ENCODE data around the gene MALT1. TPM values are rescaled to one million over a fixed set of nuclear protein-coding genes. Genes with fewer than 3 reads are reported as not detected.
A peak's percentile ranks its signal among the peaks of the same experiment; 100 is the strongest.
"Not testable (repeated sequence)": the region's sequence is repeated elsewhere in the genome, so short reads cannot be mapped to it uniquely, and the experiment has no call there.

MALT1 gene, protein sequence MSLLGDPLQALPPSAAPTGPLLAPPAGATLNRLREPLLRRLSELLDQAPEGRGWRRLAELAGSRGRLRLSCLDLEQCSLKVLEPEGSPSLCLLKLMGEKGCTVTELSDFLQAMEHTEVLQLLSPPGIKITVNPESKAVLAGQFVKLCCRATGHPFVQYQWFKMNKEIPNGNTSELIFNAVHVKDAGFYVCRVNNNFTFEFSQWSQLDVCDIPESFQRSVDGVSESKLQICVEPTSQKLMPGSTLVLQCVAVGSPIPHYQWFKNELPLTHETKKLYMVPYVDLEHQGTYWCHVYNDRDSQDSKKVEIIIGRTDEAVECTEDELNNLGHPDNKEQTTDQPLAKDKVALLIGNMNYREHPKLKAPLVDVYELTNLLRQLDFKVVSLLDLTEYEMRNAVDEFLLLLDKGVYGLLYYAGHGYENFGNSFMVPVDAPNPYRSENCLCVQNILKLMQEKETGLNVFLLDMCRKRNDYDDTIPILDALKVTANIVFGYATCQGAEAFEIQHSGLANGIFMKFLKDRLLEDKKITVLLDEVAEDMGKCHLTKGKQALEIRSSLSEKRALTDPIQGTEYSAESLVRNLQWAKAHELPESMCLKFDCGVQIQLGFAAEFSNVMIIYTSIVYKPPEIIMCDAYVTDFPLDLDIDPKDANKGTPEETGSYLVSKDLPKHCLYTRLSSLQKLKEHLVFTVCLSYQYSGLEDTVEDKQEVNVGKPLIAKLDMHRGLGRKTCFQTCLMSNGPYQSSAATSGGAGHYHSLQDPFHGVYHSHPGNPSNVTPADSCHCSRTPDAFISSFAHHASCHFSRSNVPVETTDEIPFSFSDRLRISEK
- 27.8 and 34.9 TPM in 2 replicates for total RNA-seq (2014; rRNA removed; shearing (Covaris generic))
- 19.4 and 20.7 TPM in 2 replicates for polyA plus RNA-seq (2015; cell fraction: cytosol; rRNA removed)
- polyA plus RNA-seq (2015; cell fraction: nucleus; rRNA removed), result 43.2 and 50.8 TPM in 2 replicates

DNA sequence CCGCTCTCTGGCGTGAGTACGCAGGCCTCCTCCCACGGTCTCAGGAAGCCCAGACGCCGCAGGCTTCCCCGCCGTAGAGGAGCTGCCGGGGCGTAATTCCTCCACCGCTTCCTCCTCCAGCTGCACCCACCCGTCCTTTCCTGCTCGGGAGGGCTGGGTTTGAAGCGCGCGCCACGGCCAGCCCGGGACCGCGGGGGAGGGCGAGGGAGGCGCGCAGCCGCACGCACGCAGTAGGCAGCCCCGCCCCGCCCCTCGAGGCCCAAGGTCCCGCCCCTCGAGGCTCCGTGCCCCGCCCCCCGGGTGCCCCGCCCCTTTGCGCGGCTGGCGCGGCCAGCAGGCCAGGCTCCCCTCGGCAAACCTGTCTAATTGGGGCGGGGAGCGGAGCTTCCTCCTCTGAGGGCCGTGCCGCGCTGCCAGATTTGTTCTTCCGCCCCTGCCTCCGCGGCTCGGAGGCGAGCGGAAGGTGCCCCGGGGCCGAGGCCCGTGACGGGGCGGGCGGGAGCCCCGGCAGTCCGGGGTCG lies at the start of gene MALT1:
Gene MALT1 (plus strand): TSS at position 355 of the 521 bp plus-strand sequence. CDS start 179 bp downstream, outside the sequence.
- DNase-seq (ENCODE audit: low read depth), result peak; percentile 91

DNA sequence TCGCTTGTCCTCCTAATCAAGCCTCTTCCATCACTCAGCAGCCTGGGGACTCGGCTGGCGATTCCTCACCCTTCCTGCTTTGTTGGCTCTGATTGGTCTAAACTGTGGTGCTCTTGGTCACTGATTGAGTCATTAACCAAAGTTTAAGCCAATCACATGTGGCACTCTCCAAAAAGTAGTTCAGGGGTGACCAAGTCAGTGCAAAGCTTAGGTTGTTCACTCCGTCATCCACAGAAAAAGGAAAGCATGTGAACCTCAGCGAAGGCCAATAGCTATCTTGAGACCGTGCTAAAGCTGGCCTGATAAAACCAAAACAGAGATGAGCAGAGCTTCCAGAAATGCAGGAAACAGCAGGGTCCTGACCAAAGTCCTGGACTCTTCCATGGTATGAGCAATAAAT lies 47.3 kb upstream of the MALT1 start:
- no peak for DNase-seq (ENCODE audit: low read depth)

DNA sequence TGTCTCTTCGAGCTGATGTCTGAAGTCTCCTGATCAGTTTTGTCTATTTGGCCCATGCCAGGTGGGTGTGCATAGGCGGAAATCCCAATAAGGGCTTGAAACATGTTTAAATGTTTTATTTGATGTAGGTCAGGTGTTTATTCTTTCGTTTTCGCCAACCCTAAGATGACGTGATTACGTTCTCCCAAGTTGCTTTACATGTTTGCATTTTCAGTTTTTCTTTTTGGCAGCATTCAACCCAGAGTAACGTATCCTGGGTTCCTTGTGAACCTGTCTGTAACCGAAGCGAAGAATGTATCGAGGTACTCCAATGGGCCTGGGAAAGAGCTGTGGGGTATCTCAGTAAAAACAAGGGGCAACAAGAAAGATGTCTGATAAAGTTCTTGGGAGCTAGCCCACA lies 45.4 kb upstream of the MALT1 start:
- no peak for DNase-seq (ENCODE audit: low read depth)

DNA sequence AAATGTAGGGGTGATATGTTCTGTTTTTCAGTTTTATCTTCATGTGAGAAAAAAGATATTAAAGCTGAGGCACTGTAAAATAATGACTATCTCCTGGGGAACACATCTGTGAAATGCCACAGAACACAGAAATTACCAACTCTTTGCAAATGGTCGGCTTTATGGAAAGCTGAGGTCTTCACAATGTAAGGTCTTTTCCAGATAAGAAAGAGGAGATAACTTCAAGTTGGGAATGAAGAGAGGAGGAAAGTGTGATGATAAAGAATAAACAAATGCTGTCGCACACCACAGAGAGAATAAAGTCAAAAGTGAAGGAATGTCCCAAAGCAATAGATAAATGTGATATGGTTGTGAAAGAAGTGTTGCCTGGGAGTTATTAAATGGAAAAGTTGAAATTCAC lies 41.2 kb upstream of the MALT1 start:
- DNase-seq (ENCODE audit: low read depth), result no peak

DNA sequence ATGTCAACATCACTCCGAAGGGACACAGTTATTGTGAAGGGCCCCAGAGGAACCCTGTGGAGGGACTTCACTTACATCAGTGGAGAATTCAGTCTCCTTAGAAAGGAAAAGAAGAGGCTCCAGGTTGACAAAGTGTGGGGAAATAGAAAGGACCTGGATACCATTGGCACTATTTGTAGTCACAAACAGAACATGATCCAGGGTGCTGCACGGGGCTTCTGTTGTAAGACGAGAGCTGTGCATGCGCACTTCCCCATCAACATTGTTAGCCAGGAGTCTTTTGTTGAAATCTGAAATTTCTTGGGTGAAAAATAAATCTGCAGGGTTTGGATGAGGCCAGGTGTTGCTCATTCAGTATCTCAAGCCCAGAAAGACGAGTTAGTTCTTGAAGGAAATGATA lies 40.0 kb upstream of the MALT1 start:
- no peak for DNase-seq (ENCODE audit: low read depth)

DNA sequence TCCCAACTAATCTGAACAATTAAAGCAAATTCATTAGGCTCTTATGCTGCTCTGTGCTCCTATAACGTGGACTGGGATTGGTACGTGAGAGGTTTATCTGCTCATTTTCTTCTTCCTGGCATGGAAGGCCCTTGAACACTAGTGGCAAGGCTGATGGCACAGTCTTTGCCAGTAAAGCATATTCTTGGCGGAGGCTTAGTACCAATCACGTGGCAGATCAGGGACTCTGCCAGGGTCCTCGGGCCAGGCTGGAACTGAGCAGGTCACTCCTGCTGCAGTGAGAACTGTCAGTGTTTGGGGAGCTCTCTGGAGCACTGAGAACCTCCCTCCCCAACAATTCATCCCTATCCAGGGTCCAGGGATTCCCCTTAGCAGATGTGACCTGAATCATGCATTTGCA lies 38.7 kb upstream of the MALT1 start:
- no peak for DNase-seq (ENCODE audit: low read depth)

DNA sequence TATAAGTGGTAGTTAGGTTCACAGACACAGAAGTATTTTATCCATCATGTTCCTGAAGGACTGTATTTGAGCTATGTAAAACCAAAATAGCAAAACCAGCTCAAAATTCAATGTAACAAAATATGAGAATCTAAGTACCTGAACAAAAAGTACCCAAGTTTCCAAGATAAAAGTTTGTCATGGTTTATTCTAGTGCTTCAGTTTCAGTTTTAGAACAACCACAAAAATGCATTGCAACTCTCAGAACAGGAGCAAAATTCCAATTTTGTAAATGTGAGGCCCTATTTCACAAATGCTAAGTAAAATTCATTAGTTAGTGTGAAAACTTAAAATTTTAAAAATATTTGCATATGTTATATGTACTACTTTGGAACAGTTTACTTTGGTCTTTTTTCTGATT lies 37.4 kb upstream of the MALT1 start:
- DNase-seq (ENCODE audit: low read depth), result no peak

DNA sequence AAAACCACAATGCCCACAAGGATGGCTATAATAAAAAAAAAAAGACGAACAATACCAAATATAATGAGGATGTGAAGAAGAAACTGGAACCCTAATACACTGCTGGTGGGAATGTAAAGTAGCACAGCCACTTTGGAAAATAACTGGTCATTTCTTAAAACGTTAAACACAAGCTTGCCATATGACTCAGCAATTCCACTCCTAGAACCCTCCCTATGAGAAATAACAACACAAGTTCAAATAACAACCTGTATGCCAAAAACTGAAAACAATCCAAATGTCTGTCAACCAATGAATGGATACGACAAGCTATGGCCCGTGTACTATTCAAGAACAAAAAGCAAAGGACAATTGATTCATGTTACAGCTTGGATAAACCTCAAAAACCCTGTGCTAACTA lies 35.4 kb upstream of the MALT1 start:
- DNase-seq (ENCODE audit: low read depth), result peak; percentile 61

DNA sequence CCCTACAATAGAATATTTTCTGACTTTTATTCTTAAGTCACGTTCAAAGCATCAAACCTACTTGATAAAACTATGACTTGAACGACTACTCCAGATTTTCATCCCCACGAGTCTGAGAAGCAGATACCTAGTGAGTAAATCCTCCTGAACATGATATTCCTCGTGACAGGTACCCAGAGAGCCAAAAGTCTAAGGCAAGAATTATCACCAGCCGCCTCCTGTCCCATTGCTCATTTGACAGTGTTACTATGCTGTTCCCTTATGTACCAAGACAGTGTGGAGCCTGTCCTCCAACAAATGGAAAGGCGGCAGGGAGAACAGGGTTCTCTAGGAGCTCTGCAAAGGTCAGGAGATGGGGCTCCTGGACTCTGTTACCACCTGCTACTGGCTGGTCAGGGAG lies 34.1 kb upstream of the MALT1 start:
- no peak for DNase-seq (ENCODE audit: low read depth)

DNA sequence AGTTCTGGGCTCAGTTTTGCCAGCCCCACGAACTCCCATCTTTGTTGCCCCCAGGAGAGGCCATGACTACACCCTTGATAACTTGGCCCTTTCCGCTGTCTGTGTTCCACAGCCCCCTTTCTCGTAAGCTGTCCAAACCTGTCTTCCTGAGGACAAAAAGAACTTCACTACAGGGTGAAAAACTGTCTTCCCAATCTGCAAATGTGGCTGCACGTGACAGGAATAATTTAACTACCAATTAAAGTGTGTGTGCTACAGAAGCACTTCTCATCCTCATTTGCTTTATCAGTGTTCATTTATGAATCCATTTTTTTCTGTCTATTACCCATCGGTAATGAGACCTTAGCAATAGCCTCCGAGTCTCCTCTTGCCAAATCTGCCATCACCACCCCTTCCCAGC lies 33.3 kb upstream of the MALT1 start:
- no peak for DNase-seq (ENCODE audit: low read depth)

DNA sequence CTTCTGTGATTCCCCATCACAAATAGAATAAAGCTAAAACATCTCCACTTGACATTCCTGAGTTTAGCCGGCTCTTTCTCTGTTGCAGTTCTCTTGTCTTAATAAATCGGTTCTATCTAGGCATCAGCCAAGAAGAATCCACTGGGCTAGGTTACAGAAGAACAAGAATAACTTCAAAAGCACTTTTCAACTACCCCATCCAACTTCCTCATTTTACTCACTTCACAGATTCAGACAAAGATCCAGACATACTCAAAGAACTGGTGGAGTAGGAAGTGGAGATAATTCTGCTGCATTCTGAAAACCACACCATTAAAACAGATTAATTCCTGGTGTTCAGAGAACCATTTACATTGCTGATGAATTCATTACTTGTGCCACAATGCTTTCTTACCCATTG lies 32.8 kb upstream of the MALT1 start:
- DNase-seq (ENCODE audit: low read depth), result no peak

DNA sequence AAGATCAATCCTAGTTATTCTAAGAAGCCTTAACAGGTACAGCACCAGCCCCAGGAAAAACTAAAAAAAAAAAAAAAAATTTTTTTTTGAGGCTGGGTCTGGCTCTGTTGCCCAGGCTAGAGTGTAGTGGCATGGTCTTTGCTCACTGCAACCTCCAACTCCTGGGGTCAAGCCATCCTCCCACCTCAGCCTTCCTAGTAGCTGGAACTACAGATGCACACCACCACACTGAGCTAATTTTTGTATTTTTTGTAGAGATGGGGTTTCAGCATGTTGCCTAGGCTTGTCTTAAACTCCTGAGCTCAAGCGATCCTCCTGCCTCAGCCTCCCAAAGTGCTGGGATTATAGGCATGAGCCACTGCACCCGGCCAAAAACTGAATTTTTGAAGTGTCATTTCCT lies 32.0 kb upstream of the MALT1 start:
- no peak for DNase-seq (ENCODE audit: low read depth)

DNA sequence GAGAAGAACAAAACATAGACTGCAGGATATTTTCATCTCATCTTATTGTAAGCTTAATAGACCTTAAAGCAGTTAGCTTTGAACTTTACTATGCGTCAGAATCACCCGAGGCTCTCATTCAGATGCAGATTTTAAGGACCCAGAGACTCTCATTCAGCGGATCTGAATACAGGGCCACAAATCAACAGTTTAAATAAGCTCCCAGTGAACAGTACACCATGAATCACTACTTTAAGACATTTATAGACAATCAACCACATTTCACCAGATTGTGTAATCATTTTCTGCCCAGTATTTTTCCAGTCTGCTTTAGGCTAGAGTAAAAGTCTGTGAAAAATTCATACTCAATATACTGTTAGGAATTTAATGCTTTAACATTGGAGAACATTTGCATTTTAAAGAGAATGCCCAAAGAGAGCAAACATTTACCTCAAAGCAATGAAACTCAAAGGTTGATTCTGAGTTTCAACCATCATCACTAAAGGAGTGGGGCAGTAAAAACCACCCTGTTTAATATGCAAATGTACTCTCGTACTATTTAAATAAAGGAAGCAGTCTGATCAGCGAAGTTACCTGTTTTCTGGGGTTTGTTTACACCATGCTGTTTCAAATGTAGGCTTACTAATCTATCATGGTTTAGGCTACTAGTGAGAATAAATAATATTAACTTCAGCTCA lies 31.4 kb upstream of the MALT1 start:
- DNase-seq (ENCODE audit: low read depth), result peak; percentile 72

DNA sequence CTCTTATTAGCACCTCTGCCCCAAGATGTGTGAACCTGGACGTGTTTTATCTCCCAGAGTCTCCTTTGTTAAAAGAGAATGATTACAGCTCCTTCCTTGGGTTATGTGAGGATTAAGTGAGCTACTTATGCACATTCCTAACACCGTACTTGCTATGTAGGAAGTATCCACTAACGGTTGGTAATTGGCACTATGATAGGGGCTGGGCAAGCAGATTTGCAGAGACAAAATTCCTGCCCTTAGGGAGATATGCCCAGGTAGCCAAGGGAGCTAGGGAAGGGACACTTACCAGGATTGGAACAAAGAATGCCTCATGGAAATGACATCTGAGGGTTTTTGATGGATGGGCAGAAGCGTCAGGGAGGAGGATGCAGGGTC lies 30.8 kb upstream of the MALT1 start:
- DNase-seq (ENCODE audit: low read depth), result no peak

DNA sequence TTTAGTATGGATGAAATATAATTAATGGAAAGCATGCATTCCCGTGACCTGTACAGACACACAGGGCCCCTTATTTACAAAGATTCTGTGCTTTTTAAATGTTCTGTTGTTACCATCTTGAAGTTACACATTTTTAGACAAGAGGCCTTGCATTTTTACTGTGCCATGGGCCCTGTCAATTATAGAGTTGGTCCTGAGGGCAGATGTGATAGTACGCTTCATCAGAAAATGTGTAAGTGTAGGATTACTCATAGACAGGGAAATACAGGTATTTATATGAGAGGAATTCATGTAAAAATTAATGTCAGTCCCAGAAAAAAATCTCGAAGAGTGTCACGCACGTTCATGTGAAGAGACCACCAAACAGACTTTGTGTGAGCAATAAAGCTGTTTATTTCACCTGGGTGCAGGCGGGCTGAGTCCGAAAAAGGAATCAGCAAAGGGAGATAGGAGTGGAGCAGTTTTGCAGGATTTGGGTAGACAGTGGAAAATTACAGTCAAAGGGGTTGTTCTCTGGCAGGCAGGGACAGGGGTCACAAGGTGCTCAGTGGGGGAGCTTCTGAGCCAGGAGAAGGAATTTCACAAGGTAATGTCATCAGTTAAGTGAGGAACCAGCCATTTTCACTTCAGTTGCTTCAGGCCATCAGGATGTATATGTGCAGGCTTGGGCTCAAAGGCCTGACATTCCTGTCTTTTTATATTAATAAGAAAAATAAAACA lies 30.2 kb upstream of the MALT1 start:
- DNase-seq (ENCODE audit: low read depth), result no peak

DNA sequence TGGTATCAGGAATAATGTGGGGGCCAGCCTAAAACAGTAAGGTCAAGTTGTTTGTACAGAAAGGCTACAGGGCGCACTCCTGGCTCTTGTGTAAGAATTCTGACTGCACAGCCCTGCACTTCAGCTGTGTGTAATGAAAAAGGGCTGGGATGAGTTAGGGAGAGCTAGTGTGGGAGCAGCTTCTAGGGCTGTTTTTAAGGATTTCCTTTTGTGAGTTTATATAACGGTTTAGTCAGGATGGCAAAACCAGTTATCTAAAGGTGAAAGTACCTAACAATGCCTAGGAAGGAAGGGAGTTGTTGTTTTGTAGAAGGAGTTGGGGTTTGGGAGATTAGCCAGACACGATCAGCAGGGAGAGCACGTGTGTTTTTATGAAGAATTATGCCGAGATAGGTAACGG lies 27.7 kb upstream of the MALT1 start:
- DNase-seq (ENCODE audit: low read depth), result not testable (repeated sequence)

DNA sequence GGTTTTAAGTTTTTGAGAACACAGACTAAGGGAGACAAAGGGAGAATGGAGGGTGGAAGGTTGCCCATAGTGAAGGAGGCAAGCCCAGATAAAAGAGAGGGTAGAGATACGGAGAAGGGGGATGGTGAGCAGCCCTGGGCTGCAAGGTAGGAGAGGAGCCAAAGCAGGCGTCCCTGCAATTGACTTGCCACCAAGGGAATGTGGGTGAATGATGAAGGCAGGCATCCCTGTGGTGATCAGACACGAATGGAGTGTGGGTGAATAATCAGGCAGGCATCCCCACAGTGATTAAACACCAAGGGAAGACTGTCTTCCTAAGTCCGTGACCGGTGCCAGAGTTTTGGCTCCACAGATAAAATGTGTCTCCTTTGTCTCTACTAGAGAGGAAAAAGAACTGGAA lies 25.9 kb upstream of the MALT1 start:
- DNase-seq (ENCODE audit: low read depth), result no peak

DNA sequence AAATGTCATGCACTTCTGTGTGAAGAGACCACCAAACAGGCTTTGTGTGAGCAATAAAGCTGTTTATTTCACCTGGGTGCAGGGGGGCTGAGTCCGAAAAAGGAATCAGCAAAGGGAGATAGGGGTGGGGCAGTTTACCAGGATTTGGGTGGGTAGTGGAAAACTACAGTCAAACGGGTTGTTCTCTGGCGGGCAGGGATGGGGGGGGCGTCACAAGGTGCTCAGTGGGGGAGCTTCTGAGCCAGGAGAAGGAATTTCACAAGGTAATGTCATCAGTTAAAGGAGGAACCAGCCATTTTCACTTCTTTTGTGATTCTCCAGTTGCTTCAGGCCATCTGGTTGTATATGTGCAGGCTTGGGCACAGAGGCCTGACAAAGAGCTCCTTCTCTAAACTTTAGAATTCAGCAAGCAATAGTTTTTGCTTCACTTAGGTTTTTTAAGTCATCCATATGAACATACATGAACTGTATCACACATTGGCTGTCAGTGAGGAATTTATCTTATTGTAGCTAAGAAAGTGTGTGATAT lies 24.9 kb upstream of the MALT1 start:
- DNase-seq (ENCODE audit: low read depth), result no peak

DNA sequence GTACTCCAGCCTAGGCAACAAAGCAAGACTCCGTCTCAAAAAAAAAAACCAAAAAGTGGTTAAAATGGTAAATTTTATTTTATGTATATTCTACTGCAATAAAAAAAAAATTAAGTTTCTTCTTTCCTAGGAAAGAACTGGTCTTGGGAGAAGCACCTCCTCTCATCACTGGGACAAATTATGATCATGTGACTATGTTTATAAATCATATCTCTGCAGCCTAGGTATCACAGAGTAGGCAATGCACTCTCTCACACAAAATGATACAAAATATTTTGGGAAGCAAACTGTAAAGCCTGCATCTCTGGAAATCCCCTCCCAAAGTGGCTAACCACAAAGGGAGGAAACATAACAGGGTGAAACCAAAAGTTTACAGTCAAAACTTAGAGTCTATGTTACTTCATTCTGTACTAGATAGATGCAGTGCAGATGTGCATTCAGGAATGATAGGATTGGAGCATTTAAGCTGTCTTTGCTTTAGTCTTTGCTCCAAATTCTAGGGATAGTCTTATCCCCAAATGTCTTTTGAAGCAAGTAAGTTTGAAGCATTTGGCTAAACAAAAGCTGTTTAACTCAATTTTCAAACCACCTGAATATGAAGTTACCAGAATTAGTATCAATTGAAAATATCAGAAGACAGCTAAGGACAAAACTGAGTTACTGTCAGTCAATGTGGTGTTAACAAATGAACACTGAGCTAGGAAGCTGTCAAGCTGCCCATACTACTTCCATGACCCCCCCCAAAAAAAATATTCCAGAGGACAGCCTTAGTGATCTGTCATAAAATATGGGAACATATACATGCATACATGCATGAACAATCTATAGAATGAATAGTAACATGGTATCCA lies 21.1 kb upstream of the MALT1 start:
- DNase-seq (ENCODE audit: low read depth), result no peak

DNA sequence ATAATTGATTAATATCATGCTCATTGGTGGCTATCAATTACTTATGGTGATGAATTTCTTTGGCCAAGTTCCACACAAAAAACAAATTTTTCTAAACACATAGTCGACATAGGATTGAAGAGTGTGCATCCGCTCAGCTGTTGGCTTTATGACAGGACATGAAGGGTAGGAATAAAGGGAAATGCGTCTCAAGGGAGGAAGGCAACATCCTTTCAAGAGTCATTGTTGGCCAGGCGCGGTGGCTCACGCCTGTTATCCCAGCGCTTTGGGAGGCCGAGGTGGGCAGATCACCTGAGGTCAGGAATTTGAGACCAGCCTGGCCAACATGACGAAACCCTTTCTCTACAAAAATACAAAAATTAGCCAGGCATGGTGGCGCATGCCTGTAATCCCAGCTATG lies 20.4 kb upstream of the MALT1 start:
- not testable (repeated sequence) for DNase-seq (ENCODE audit: low read depth)

Measured in HT1080 (cell line).